OCI-LY7 (cell line): Measurements from ENCODE around the gene ANP32A. TPM values are rescaled to one million over a fixed set of nuclear protein-coding genes. Genes with fewer than 3 reads are reported as not detected.
A peak's percentile ranks its signal among the peaks of the same experiment; 100 is the strongest.

Experiments
- BruUV-seq: library from RNA; stranded (reverse); fragments of 400-500 nt; replicated peaks from 2 replicates; lab custom pipeline; 2021; lab: Mats Ljungman, UMichigan
- CTCF ChIA-PET: fragments of 300-600 bp; sonication (Branson Sonifier 250); formaldehyde crosslinking; loops from one replicate; lab custom pipeline; 2022; ENCODE audit warnings: antibody characterized with exemption; ENCODE audit not compliant: unreplicated experiment; lab: Charles Lee
- POLR2A ChIA-PET: fragments of 300-600 bp; sonication (Branson Sonifier 250); formaldehyde crosslinking; loops from one replicate; lab custom pipeline; 2022; ENCODE audit warnings: antibody characterized with exemption; lab: Charles Lee
- DNase-seq: peaks from one replicate; pipeline ENCODE4 v3.0.0-alpha.2; 2015; ENCODE audit warnings: low spot score
- H2AFZ ChIP-seq: fragments of 200-600 bp; sonication (generic), shearing (Covaris generic); 2 replicates; pipeline ENCODE4 v1.6.1; 2014; ENCODE audit warnings: mild to moderate bottlenecking, antibody characterized with exemption, low read length, moderate library complexity
- H3K27ac ChIP-seq: fragments of 200-600 bp; sonication (generic); 2 replicates; pipeline ENCODE4 v1.5.1; 2014; ENCODE audit warnings: mixed run types, low read depth, mild to moderate bottlenecking, moderate library complexity, low read length, inconsistent platforms; ENCODE audit not compliant: poor library complexity, severe bottlenecking
- H3K36me3 ChIP-seq: fragments of 200-600 bp; sonication (generic); 2 replicates; pipeline ENCODE4 v1.6.1; 2014; ENCODE audit warnings: mild to moderate bottlenecking, antibody characterized with exemption, low read length, moderate library complexity, mixed read lengths; ENCODE audit not compliant: insufficient read depth
- H3K4me1 ChIP-seq: fragments of 200-600 bp; sonication (generic); 2 replicates; pipeline ENCODE4 v1.5.1; 2014; ENCODE audit warnings: mild to moderate bottlenecking, low read length; ENCODE audit not compliant: insufficient read depth, poor library complexity, severe bottlenecking
- H3K4me2 ChIP-seq: fragments of 200-600 bp; sonication (generic); 2 replicates; pipeline ENCODE4 v1.6.1; 2014; ENCODE audit warnings: mild to moderate bottlenecking, low read length
- H3K4me3 ChIP-seq: fragments of 200-600 bp; sonication (generic); 2 replicates; pipeline ENCODE4 v1.5.1; 2014; ENCODE audit warnings: mild to moderate bottlenecking, low read depth, low read length; ENCODE audit not compliant: poor library complexity, severe bottlenecking
- H3K79me2 ChIP-seq: fragments of 200-600 bp; sonication (generic); 2 replicates; pipeline ENCODE4 v1.6.1; 2016; ENCODE audit warnings: low read depth, mild to moderate bottlenecking, low read length, moderate library complexity, mixed read lengths; ENCODE audit not compliant: insufficient read depth
- H3K9me2 ChIP-seq: fragments of 200-600 bp; sonication (generic); 2 replicates; pipeline ENCODE4 v1.6.1; 2016; ENCODE audit warnings: mild to moderate bottlenecking, low read length, mixed read lengths; ENCODE audit not compliant: insufficient read depth
- H3K9me3 ChIP-seq: fragments of 200-600 bp; sonication (generic); 2 replicates; pipeline ENCODE4 v1.6.1; 2014; ENCODE audit warnings: mild to moderate bottlenecking, mixed run types, low read length, mixed read lengths
- H4K20me1 ChIP-seq: fragments of 200-600 bp; sonication (generic); 2 replicates; pipeline ENCODE4 v1.6.1; 2014; ENCODE audit warnings: mild to moderate bottlenecking, antibody characterized with exemption, low read length, moderate library complexity, mixed read lengths; ENCODE audit not compliant: insufficient read depth
- CTCF ChIP-seq: fragments of 200-600 bp; sonication (generic); conservative IDR thresholded peaks from 2 replicates; pipeline ENCODE4 v1.5.1; 2014; ENCODE audit warnings: mild to moderate bottlenecking, antibody characterized with exemption, low read length, moderate library complexity, mixed read lengths
- EZH2phosphoT487 ChIP-seq: fragments of 200-600 bp; sonication (generic); IDR thresholded peaks from 2 replicates; pipeline ENCODE4 v1.6.1; 2018; ENCODE audit warnings: low read depth, borderline replicate concordance, mild to moderate bottlenecking, mixed run types, antibody characterized with exemption, low read length, moderate library complexity, mixed read lengths
- intact Hi-C: fragments of 100-400 bp; cut with micrococcal nuclease; formaldehyde crosslinking; loops from one replicate; pipeline ENCODE4 v1.10.0; 2022; ENCODE audit not compliant: unreplicated experiment
- total RNA-seq, 2 experiments: library from RNA; depleted of rRNA in 1 of 2; stranded (reverse); fragments of >200 nt in 1 of 2; shearing (Covaris generic) in 1 of 2; gene quantifications; 2 replicates each; pipeline ENCODE4 v1.2.3, GENCODE V29; 2014 to 2022

Gene ANP32A
- total RNA-seq, 2 experiments from 2014 or later, result 232 to 580 TPM

- peaks cover 22% of the 10 kb centered on the region; the same call in 1 of the 2 replicates for H3K36me3 ChIP-seq
- H3K9me2 ChIP-seq, result no peaks in the 10 kb centered on the region
- peak overlapping the region; percentile 97 for H3K27ac ChIP-seq
- no peak for DNase-seq
- TF ChIP-seq CTCF, result peak; percentile 43; the same call in 1 of the 2 replicates
- TF ChIP-seq EZH2phosphoT487, result no peak
- peaks cover 79% of the 10 kb centered on the region for H3K4me1 ChIP-seq
- peak overlapping the region; percentile 11; the same call in 1 of the 2 replicates for H2AFZ ChIP-seq
- H3K79me2 ChIP-seq, result peaks cover 49% of the 10 kb centered on the region
- POLR2A ChIA-PET, result interaction anchor here (0.6 to 11.1 kb wide), 13 partner anchors 8 to 221 kb away, joined by 3 to 96 read pairs (median 5); partner anchors contain the start of gene ANP32A
- peak overlapping the region; percentile 51 for H3K4me3 ChIP-seq
- intact Hi-C loops, result no loop called here
- CTCF ChIA-PET, result interaction anchor here (0.8 kb wide), 1 partner anchor 18 kb away, joined by 3 read pairs; no protein-coding TSS in a partner anchor
- H3K9me3 ChIP-seq, result peaks cover 27% of the 10 kb centered on the region
- BruUV-seq, result no TSS peak
- no peaks in the 10 kb centered on the region for H4K20me1 ChIP-seq
- H3K4me2 ChIP-seq, result peak overlapping the region; percentile 71
Measured at GRCh38 chr15:68852461-68852860, 31.8 kb upstream of the ANP32A start.

GRCh38 chr15:68851971-68852370 lies 31.3 kb upstream of the ANP32A start:
- Histone ChIP-seq H2AFZ (peak overlapping the region; percentile 67; the same call in 1 of the 2 replicates), H3K27ac (peak overlapping the region; percentile 97), H3K9me3 (peaks cover 22% of the 10 kb centered on the region), H3K36me3 (peaks cover 17% of the 10 kb centered on the region; the same call in 1 of the 2 replicates), H3K4me2 (peak overlapping the region; percentile 71), H3K79me2 (peaks cover 51% of the 10 kb centered on the region), H3K4me3 (peak overlapping the region; percentile 21), H4K20me1 (no peaks in the 10 kb centered on the region), H3K4me1 (peaks cover 84% of the 10 kb centered on the region), H3K9me2 (no peaks in the 10 kb centered on the region)
- intact Hi-C loops, result loop anchor here (2.0 kb wide), 1 partner anchor 23 kb away; no protein-coding TSS in a partner anchor
- peak; percentile 65 for DNase-seq
- ChIA-PET POLR2A (interaction anchor here (0.6 to 11.1 kb wide), 13 partner anchors 8 to 217 kb away, joined by 3 to 96 read pairs (median 5); partner anchors contain the start of gene ANP32A), CTCF (interaction anchor here (0.8 kb wide), 1 partner anchor 18 kb away, joined by 3 read pairs; no protein-coding TSS in a partner anchor)
- no peak for TF ChIP-seq EZH2phosphoT487
- TF ChIP-seq CTCF, result no peak
- TSS peak; percentile 89 for BruUV-seq

GRCh38 chr15:68849497-68849896 lies 28.8 kb upstream of the ANP32A start:
- peak overlapping the region; percentile 97 for H3K27ac ChIP-seq
- peak overlapping the region; percentile 68 for H3K4me2 ChIP-seq
- TF ChIP-seq CTCF, result no peak
- TF ChIP-seq EZH2phosphoT487, result no peak
- no peaks in the 10 kb centered on the region for H3K9me2 ChIP-seq
- peak; percentile 45 for DNase-seq
- peak overlapping the region; percentile 33 for H3K4me3 ChIP-seq
- BruUV-seq, result no TSS peak
- intact Hi-C loops, result no loop called here
- H2AFZ ChIP-seq, result peak overlapping the region; percentile 48; the same call in 1 of the 2 replicates
- peaks cover 30% of the 10 kb centered on the region; the same call in 1 of the 2 replicates for H3K79me2 ChIP-seq
- no peaks in the 10 kb centered on the region for H3K36me3 ChIP-seq
- POLR2A ChIA-PET, result interaction anchor here (0.6 to 11.1 kb wide), 2 partner anchors 17 to 32 kb away, joined by 3 to 96 read pairs; partner anchors contain the start of gene ANP32A
- CTCF ChIA-PET, result interaction anchor here (0.8 to 1.0 kb wide), 2 partner anchors 16 to 32 kb away, joined by 6 to 8 read pairs; no protein-coding TSS in a partner anchor
- peaks cover 93% of the 10 kb centered on the region for H3K4me1 ChIP-seq
- H3K9me3 ChIP-seq, result no peaks in the 10 kb centered on the region
- H4K20me1 ChIP-seq, result no peaks in the 10 kb centered on the region
